Skin of body (tissue), 3 donors: Measurements from ENCODE around the gene TCF7. TPM values are rescaled to one million over a fixed set of nuclear protein-coding genes. Genes with fewer than 3 reads are reported as not detected.

Experiments
- DNase-seq: peaks from one replicate; lab custom pipeline; 2025; lab: John Stamatoyannopoulos, UW
- small RNA-seq: library from RNA; depleted of rRNA; stranded (forward); fragments of <200 nt; gene quantifications from one replicate; pipeline ENCODE3, GENCODE V24; 2014; ENCODE audit warnings: low replicate concordance
- total RNA-seq: library from RNA; depleted of rRNA; stranded (reverse); fragments of >200 nt; gene quantifications from one replicate; pipeline ENCODE4 v1.2.3, GENCODE V29; 2014

Gene TCF7
- total RNA-seq, 1 donor from 2014 or later: 3.5 TPM

- peak; percentile 91 for DNase-seq
Measured at GRCh38 chr5:134176511-134177368, 62.3 kb downstream of the TCF7 start, which contains the start of gene SKP1. Gene SKP1 (minus strand): TSS chr5:134176950. CDS start chr5:134174022, 2,928 bp downstream.

GRCh38 chr5:134177369-134178095 is 63.1 kb downstream of the TCF7 start:
- DNase-seq: peak; percentile 64

GRCh38 chr5:134178096-134178419 is 63.6 kb downstream of the TCF7 start:
- no peak for DNase-seq

GRCh38 chr5:134183481-134183880 is 69.0 kb downstream of the TCF7 start:
- no peak for DNase-seq

- DNase-seq: peak; percentile 24
Measured at GRCh38 chr5:134184155-134185135, 70.0 kb downstream of the TCF7 start.

DNA sequence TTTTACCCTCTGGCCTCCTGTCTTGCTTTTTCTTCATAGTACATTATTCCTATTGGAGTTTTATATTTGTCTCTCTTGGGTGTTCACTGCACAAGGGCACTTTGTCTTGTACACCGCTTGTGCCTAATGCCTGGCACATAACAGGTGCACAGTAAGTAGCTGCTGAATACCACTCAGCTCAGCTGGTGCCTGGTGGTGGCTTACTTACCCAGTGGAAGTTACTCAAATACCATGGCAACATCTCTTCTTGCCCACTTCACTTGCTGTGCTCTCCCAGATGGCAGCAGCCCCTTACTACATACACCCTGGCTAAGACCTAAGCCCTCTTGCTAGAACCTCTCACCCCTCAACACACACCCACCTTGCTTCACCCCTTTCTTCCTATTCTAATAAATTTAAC is 73.6 kb downstream of the TCF7 start:
- no peak for DNase-seq

GRCh38 chr5:134189031-134189430 is 74.5 kb downstream of the TCF7 start:
- DNase-seq: no peak

- DNase-seq: no peak
Measured at GRCh38 chr5:134195666-134196065, 81.2 kb downstream of the TCF7 start.

Small RNA genes within 50 kb of the gene (small RNA-seq; reads per million reads assigned to genes)
- not detected for gene AC008608.1

Other genes starting within 250 kb of the TCF7 start
- gene C5orf15, start 146.1 kb upstream of the TCF7 start, total RNA-seq: 44.2 TPM
- 116 TPM for gene VDAC1, start 109.7 kb upstream of the TCF7 start, total RNA-seq
- gene SKP1, start 62.3 kb downstream of the TCF7 start, total RNA-seq: 155 TPM
- 70.5 TPM for gene PPP2CA, start 111.4 kb downstream of the TCF7 start, total RNA-seq